Panc1 (cell line): ENCODE data around the gene KNDC1. TPM values are rescaled to one million over a fixed set of nuclear protein-coding genes. Genes with fewer than 3 reads are reported as not detected.

Source experiments
- ATAC-seq: fragments of 200-7000 bp; cut with Tn5 transposase; 2 replicates; pipeline ENCODE4 v1.9.1; 2020; ENCODE audit warnings: mild to moderate bottlenecking, moderate library complexity
- BruUV-seq: library from RNA; stranded (reverse); fragments of 400-500 nt; replicated peaks from 2 replicates; lab custom pipeline; 2021; lab: Mats Ljungman, UMichigan
- CTCF ChIA-PET: fragments of 300-600 bp; sonication (Branson Sonifier 250); formaldehyde crosslinking; loops from one replicate; lab custom pipeline; 2022; ENCODE audit warnings: antibody characterized with exemption; lab: Charles Lee
- POLR2A ChIA-PET: fragments of 300-600 bp; sonication (Branson Sonifier 250); formaldehyde crosslinking; loops from one replicate; lab custom pipeline; 2022; ENCODE audit warnings: antibody characterized with exemption; lab: Charles Lee
- DNase-seq: peaks from one replicate; pipeline ENCODE4 v3.0.0-alpha.2; 2010; ENCODE audit warnings: low read depth, low spot score
- H3K27ac ChIP-seq: 2 replicates; pipeline ENCODE4 v1.5.1; 2011; ENCODE audit warnings: mild to moderate bottlenecking, low read length, inconsistent platforms
- H3K27me3 ChIP-seq: fragments of 200-500 bp; sonication (Bioruptor generic); 2 replicates; pipeline ENCODE4 v1.6.0; 2014; ENCODE audit warnings: low read length, inconsistent platforms; ENCODE audit not compliant: control insufficient read depth, insufficient read depth
- H3K36me3 ChIP-seq: fragments of 200-500 bp; sonication (Bioruptor generic); 2 replicates; pipeline ENCODE4 v1.5.1; 2014; ENCODE audit warnings: inconsistent platforms, mild to moderate bottlenecking, low read length, moderate library complexity; ENCODE audit not compliant: control insufficient read depth, insufficient read depth
- H3K4me1 ChIP-seq: 2 replicates; pipeline ENCODE4 v1.5.1; 2011; ENCODE audit warnings: inconsistent platforms, mild to moderate bottlenecking, low read length, moderate library complexity; ENCODE audit not compliant: control insufficient read depth, insufficient read depth
- H3K4me3 ChIP-seq, 2 experiments: 2 replicates each; pipeline ENCODE4 v1.5.1; 2011 to 2012; ENCODE audit warnings: low read depth in 2 of 2, low read length in 2 of 2, mild to moderate bottlenecking in 2 of 2, inconsistent platforms in 1 of 2, moderate library complexity in 1 of 2
- H3K9me3 ChIP-seq: fragments of 200-500 bp; sonication (Bioruptor generic); 2 replicates; pipeline ENCODE4 v1.5.1; 2014; ENCODE audit warnings: low read depth, mild to moderate bottlenecking, inconsistent platforms, low read length, moderate library complexity; ENCODE audit not compliant: control insufficient read depth, insufficient read depth
- CTCF ChIP-seq: fragments of 450-650 bp; IDR thresholded peaks from 2 replicates; pipeline ENCODE4 v1.5.1; 2017; ENCODE audit warnings: mild to moderate bottlenecking
- POLR2AphosphoS5 ChIP-seq: IDR thresholded peaks from 2 replicates; pipeline ENCODE4 v1.6.1; 2012; ENCODE audit warnings: mild to moderate bottlenecking, low read depth, low read length, moderate library complexity
- REST ChIP-seq, 2 experiments: IDR thresholded peaks; 2 replicates each; pipeline ENCODE4 v1.6.1; 2011 to 2012; ENCODE audit warnings: low read depth in 2 of 2, control low read depth in 1 of 2, low read length in 1 of 2, mild to moderate bottlenecking in 1 of 2, moderate library complexity in 1 of 2; ENCODE audit not compliant: insufficient read depth in 1 of 2
- SIN3A ChIP-seq: IDR thresholded peaks from 2 replicates; pipeline ENCODE4 v1.6.1; 2012; ENCODE audit warnings: low read depth, mild to moderate bottlenecking, low read length, moderate library complexity, borderline replicate concordance; ENCODE audit not compliant: insufficient read depth
- TCF7L2 ChIP-seq: IDR thresholded peaks from 2 replicates; pipeline ENCODE4 v1.6.1; 2011; ENCODE audit warnings: mild to moderate bottlenecking, low read depth, low read length, inconsistent platforms
- in situ Hi-C: cut with HindIII; loops from 2 replicates; pipeline ENCODE4 v1.10.0; 2016; ENCODE audit warnings: low sequenced_read_pairs, low pct_unique_long_range_greater_than_20kb
- intact Hi-C: fragments of 100-400 bp; cut with micrococcal nuclease; formaldehyde crosslinking; loops from one replicate; pipeline ENCODE4 v1.10.0; 2022; ENCODE audit not compliant: unreplicated experiment
- total RNA-seq: library from RNA; stranded (reverse); gene quantifications from one replicate; pipeline ENCODE4 v1.2.1, GENCODE V29; 2021; ENCODE audit not compliant: unreplicated experiment

Gene KNDC1
- total RNA-seq, 1 experiment from 2014 or later: 2.6 TPM

GRCh38 chr10:133237241-133237587 lies 77.2 kb downstream of the KNDC1 start:
- peaks cover 4% of the 10 kb centered on the region; the same call in 1 of the 2 replicates for H3K27me3 ChIP-seq
- CTCF ChIA-PET: no interaction called here

GRCh38 chr10:133237588-133238465 lies 77.8 kb downstream of the KNDC1 start, which contains the start of gene VENTX:
Gene VENTX, plus strand, starts transcription at chr10:133237855. Its CDS starts 60 bp downstream, at chr10:133237915.
- no TSS peak for BruUV-seq
- POLR2A ChIA-PET: interaction anchor here (0.7 kb wide), 1 partner anchor 13 kb away, joined by 9 read pairs; no protein-coding TSS in a partner anchor
- no peak for TF ChIP-seq POLR2AphosphoS5
- peak; percentile 74 for TF ChIP-seq TCF7L2
- TF ChIP-seq REST (IDR thresholded peaks at IDR 0.05; ENCODE audit: insufficient read depth in 1 of 2, low read depth in 2 of 2, low read length in 1 of 2): no peak
- TF ChIP-seq SIN3A: no peak
- ATAC-seq (peak; percentile 15), DNase-seq (no peak)
- Histone ChIP-seq H3K36me3 (no peaks in the 10 kb centered on the region), H3K4me3 (peak within 1 kb of the TSS; percentile 26 to 36), H3K9me3 (no peaks in the 10 kb centered on the region), H3K27me3 (peaks cover 4% of the 10 kb centered on the region; the same call in 1 of the 2 replicates), H3K27ac (no peak within 1 kb of the TSS), H3K4me1 (no peaks in the 10 kb centered on the region)
- in situ Hi-C loops: no loop called here
- intact Hi-C loops: no loop called here
- CTCF ChIA-PET: no interaction called here

More at GRCh38 chr10:133237241-133237587, 77.2 kb downstream of the KNDC1 start:
- Histone ChIP-seq H3K27ac (no peak overlapping the region), H3K4me1 (no peaks in the 10 kb centered on the region), H3K9me3 (no peaks in the 10 kb centered on the region), H3K4me3 (peak overlapping the region; percentile 26 to 36), H3K36me3 (no peaks in the 10 kb centered on the region)
- intact Hi-C loops: no loop called here
- ATAC-seq (peak; percentile 79), DNase-seq (no peak)
- BruUV-seq: no TSS peak
- POLR2A ChIA-PET: no interaction called here
- in situ Hi-C loops: no loop called here
- TF ChIP-seq POLR2AphosphoS5: no peak
- TF ChIP-seq SIN3A: no peak
- TF ChIP-seq REST (IDR thresholded peaks at IDR 0.05; ENCODE audit: insufficient read depth in 1 of 2, low read depth in 2 of 2, low read length in 1 of 2): no peak
- no peak for TF ChIP-seq CTCF
- no peak for TF ChIP-seq TCF7L2
